ENCODE data around the gene SLC44A4. TPM values are rescaled to one million over a fixed set of nuclear protein-coding genes. Genes with fewer than 3 reads are reported as not detected.
"Not testable (repeated sequence)": the region's sequence is repeated elsewhere in the genome, so short reads cannot be mapped to it uniquely, and the experiment has no call there.

Gene SLC44A4
- total RNA-seq, 1 donor from 2014 or later, result not detected

DNA sequence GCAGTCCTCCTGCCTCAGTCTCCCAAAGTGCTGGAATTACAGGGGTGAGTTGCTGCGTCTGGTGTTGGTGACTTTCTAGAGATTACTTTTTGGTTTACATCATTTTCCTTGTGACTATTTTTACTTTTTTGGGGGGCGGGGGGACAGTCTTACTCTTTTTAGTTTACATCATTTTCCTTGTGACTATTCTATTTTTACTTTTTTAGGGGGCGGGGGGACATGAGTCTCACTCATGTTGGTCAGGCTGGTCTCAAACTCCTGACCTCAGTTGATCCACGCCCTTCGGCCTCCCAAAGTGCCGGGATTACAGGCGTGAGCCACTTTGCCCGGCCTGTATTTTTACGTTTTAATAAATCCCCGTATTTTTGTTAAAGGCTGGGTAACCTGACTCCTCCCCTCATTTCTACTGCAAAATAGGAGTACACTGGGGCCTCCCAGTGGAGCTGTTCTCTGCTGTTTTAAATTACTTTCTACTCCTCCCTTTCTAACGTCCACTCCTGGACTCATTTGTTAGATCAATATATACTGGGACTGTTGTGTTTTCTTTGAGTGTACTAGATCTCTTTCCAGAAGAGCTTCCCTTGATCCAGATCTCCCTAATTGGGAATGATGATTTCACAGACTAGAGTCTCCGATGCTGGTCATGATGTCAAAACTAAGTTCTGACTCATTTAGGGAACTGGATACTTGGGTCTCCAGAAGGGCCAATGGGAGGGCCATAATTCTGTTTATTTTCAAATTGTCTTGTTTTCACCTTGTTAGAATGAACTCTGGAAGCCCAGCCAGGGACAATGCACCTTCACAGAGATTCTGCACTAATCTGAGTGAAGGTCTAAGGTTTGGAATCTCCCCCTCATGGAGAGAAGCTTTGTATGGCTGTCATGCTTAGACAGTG, 42.1 kb downstream of the SLC44A4 start:
- intact Hi-C loops (cut with micrococcal nuclease), result no loop called here
- DNase-seq (no peak), ATAC-seq (no peak)

GRCh38 chr6:31836047-31836473, 42.7 kb downstream of the SLC44A4 start:
- intact Hi-C loops (cut with micrococcal nuclease), result no loop called here
- no peak for DNase-seq
- no peak for ATAC-seq

DNA sequence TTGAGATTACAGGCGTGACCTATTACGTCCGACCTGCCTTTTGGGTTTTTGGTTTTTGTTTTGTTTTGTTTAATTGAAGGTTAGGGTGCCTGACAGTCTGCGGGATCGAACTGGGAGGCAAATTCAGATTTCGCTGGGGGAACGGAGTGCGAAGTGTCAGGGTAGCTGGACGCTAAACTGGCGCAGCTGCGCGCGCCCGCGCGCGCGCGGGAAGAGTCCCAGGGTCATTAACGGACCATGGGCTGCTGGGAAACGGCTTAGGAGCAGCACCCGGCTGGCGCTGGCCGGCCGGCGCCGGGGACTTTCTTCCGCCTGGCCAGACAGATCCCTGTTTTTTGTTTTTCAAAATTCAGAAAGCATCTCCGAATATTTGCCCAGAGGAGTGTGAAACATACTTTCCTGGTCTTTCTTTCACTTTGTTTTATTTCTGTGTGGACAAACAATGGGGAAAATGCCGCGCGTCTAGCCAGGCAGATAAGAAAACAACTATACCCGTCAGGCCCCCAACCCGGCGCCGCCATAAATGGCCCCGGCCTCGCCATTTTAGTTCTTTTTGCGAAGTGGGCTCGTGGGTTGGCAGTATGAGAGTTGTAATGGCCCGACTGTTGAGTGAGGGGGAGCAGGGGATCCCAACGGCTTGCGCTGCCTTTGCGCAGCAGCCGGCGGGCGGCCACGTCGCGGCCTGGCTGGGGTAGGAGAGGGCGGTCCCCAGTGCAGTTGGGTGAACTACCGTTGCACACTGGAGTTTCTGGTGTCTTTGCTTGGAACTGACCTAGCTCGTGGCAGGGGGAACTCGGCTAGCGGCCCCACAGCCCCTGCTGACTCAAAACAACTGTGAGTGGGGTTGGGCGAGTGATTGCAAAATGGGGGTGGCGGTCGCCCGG, 44.2 kb downstream of the SLC44A4 start:
- DNase-seq, result peak; percentile 92
- ATAC-seq, result peak; percentile 90
- intact Hi-C loops (cut with micrococcal nuclease), result no loop called here

DNA sequence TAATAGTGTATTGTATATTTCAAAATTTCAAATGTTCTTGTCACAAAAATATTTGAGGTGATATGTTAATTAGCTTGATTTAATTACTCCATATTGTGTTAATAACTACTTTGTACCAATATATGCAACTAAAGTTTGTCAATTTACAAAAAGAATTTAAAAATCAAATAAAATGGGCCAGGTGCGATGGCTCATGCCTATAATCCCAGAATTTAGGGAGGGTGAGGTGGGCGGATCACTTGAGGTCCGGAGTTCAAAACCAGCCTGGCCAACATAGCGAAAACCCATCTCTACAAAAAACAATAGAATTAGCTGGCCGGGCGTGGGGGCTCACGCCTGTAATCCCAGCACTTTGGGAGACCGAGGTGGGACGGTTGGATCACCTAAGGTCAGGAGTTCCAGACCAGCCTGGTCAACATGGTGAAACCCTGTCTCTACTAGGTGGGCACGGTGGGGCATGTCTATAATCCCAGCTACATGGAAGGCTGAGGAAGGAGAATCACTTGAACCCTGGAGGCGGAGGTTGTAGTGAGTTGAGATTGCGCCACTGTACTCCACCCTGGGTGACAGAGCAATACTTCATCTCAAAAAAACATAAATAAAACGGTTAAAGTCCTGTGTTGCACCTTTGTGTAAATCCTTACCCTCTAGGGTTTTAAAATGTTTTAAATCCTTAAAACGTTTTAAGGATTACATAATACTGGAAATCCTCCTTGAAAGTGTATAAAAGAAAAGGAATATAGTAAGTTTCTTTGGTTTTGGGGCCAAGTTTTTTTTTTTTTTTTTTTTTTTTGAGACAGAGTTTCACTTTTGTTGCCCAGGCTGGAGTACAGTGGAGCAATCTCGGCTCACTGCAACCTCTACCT, 47.2 kb downstream of the SLC44A4 start:
- ATAC-seq (no peak), DNase-seq (no peak)
- intact Hi-C loops (cut with micrococcal nuclease), result no loop called here

DNA sequence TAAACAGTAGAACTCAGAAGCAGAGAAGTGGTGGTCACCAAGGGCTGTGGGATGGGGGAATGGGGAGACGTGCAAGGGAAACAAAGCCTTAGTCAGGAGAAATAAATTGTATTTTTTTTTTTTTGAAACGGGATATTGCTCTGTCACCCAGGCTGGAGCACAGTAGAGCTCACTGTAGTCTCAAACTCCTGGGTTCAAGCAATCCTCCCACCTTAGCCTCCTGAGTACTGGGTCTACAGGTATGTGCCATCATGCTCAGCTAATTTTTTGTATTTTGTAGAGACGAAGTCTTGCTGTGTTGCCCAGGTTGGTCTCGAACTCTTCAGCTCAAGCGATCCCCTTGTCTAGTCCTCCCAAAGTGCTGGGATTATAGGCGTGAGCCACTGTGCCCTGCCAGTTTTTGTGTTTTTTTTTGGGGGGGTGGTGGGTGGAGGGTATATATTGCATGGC, 47.9 kb downstream of the SLC44A4 start:
- DNase-seq (no peak), ATAC-seq (no peak)

DNA sequence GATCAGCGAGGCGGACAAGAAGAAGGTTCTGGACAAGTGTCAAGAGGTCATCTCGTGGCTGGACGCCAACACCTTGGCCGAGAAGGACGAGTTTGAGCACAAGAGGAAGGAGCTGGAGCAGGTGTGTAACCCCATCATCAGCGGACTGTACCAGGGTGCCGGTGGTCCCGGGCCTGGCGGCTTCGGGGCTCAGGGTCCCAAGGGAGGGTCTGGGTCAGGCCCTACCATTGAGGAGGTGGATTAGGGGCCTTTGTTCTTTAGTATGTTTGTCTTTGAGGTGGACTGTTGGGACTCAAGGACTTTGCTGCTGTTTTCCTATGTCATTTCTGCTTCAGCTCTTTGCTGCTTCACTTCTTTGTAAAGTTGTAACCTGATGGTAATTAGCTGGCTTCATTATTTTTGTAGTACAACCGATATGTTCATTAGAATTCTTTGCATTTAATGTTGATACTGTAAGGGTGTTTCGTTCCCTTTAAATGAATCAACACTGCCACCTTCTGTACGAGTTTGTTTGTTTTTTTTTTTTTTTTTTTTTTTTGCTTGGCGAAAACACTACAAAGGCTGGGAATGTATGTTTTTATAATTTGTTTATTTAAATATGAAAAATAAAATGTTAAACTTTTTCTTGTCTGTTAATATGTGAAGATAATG, 49.0 kb downstream of the SLC44A4 start:
- no peak for ATAC-seq
- no peak for DNase-seq
- intact Hi-C loops (cut with micrococcal nuclease), result no loop called here

More for the DNA sequence above, 47.9 kb downstream of the SLC44A4 start:
- intact Hi-C loops (cut with micrococcal nuclease), result no loop called here

- intact Hi-C loops (cut with micrococcal nuclease), result no loop called here
- DNase-seq (peak; percentile 100), ATAC-seq (peak; percentile 91)
Measured at GRCh38 chr6:31827286-31828079, 51.3 kb downstream of the SLC44A4 start, which contains the start of gene HSPA1B. TSS of gene HSPA1B (plus strand) at chr6:31827738. CDS start at chr6:31827951, 213 bp downstream.

GRCh38 chr6:31826793-31827285, 52.0 kb downstream of the SLC44A4 start:
- ATAC-seq, result peak; percentile 57
- DNase-seq, result peak; percentile 91
- intact Hi-C loops (cut with micrococcal nuclease), result no loop called here

DNA sequence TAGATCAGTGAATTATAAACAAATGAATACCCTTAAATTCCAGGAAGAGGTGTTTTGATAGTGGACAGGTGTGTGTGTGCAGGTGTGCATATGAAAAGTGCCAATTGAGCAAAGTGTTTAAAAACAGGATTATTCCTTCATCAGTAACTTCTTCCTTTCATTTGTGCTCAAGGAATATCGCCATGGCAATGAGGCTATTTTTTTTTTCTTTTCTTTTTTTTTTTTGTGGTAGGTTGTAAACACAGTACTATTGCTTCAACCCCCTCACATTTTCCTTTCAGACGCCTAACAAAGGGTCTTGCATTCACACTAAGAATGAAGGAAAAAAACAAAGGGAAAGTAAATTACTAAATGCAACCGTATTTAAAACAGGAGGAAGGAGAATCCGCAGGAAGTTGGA, 53.2 kb downstream of the SLC44A4 start:
- intact Hi-C loops (cut with micrococcal nuclease), result no loop called here
- ATAC-seq (no peak), DNase-seq (no peak)

- intact Hi-C loops (cut with micrococcal nuclease); DNase-seq; ATAC-seq: not testable (repeated sequence)
Measured at GRCh38 chr6:31823592-31824196, 55.1 kb downstream of the SLC44A4 start.

- peak; percentile 74 for ATAC-seq
- intact Hi-C loops (cut with micrococcal nuclease), result no loop called here
- DNase-seq, result peak; percentile 85
Measured at GRCh38 chr6:31822036-31822821, 56.6 kb downstream of the SLC44A4 start.

DNA sequence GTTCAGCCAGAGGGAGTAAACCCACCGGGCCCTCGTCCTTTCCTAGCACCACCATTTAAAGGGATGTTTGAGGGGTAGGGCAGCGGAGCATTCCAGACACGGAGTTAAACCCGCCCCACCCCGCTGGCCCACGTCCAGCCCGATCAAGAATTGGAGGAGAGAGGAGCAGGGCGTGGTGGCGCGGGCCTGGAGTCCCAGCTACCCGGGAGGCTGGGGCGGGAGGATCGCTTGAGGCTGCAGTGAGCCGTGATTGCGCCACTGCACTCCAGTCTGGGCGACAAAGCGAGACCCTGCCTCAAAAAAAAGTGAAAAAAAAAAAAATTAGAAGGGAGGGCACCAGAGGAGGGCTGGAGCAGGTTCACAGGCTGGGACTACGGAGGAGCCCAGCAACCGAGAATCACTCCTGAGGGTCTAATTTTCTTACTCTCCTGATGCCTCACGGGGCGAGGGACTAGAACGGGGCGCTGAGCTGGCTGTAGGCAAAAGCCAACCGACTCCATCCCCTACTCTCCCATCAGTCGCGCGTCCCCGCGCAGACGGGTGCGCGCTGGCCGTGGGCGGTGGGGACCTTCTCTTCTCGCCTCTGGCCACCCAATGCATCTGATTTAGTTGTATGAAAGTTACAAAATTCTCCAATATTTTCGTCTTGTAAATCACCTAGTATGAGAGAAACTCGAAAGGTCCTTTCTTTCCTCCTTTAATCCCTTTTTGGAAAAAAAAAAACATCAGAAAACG, 57.3 kb downstream of the SLC44A4 start:
- ATAC-seq (peak; percentile 62), DNase-seq (peak; percentile 86)
- intact Hi-C loops (cut with micrococcal nuclease), result no loop called here

DNA sequence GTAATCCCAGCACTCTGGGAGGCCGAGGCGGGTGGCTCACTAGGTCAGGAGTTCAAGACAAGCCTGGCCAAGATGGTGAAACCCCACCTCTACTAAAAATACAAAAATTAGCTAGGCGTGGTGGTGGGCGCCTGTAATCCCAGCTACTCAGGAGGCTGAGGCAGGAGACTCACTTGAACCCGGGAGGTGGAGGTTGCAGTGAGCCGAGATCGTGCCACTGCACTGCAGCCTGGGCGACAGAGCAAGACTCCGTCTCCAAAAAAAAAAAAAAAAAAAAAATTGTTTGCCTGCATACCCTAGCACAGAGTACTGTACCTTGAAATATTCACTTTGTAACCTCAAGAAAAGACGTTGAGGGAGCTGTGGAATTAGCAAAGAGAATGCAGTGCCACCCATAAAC, 58.4 kb downstream of the SLC44A4 start:
- ATAC-seq; intact Hi-C loops (cut with micrococcal nuclease): not testable (repeated sequence)
- DNase-seq, result peak; percentile 22

DNA sequence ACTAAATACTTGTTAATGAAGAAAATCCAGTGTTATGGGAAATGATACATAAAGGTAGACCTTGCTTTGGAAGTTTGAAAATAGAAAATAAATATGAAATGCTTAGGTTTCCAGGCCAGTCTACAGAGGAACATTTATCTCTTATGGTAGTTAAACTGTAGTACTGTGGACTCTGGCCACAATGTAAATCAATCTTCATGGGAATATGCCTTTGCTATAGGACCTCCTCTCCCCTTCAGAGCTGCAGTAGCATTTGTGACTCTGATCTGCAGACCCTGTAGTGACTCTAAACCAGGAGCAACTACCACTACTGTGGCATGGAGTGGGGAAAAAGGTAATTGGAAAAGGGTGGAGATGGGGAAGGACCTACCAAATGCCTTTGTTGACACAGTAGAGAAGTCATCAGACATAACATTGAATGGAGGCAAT, 58.9 kb downstream of the SLC44A4 start:
- DNase-seq (no peak), ATAC-seq (no peak)
- intact Hi-C loops (cut with micrococcal nuclease), result no loop called here

- intact Hi-C loops (cut with micrococcal nuclease); ATAC-seq: not testable (repeated sequence)
- peak; percentile 19 for DNase-seq
Measured at GRCh38 chr6:31817929-31818511, 60.8 kb downstream of the SLC44A4 start.
